Bronchus fibroblast of lung (primary cell): Measurements from ENCODE around the gene ST14. TPM values are rescaled to one million over a fixed set of nuclear protein-coding genes. Genes with fewer than 3 reads are reported as not detected.

Source experiments
- total RNA-seq: library from RNA; depleted of rRNA; stranded (reverse); fragments of >200 nt; gene quantifications from 2 replicates; pipeline ENCODE4 v1.2.3, GENCODE V29; 2015

Gene ST14
- under 0.01 and 0.17 TPM in 2 replicates for total RNA-seq

DNA sequence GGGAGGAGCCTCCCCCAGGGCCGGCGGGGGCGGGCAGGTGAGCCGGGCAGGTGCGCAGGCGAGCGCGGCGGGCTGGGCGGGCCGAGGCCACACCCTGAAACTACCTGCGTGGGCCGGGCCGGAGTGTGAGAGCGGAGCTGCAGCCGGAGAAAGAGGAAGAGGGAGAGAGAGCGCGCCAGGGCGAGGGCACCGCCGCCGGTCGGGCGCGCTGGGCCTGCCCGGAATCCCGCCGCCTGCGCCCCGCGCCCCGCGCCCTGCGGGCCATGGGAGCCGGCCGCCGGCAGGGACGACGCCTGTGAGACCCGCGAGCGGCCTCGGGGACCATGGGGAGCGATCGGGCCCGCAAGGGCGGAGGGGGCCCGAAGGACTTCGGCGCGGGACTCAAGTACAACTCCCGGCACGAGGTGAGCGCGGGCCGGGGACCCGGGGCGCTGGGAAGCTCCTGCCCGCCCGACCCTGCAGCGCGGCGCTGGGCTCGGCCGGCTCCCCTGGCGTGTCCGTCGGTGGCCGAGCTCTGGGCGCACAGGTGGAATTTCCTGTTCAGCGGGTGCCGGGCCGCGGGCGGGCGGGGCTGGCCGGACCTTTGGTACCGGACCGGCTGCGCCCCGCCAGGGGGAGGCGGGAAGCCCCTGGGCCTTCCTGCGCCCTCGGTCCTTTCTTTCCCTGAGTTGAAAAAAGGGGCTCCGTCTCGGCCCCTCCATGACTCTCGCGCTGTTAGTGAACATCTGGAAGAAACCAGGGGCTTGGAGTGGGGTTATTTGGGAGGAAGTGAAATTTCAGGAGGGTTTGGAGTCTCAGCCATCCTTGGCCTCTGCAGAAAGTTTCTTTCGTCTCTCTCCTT, at the start of gene ST14:
Gene ST14, plus strand, starts transcription at position 126 of the 841 bp plus-strand sequence. Its CDS starts 198 bp downstream, at position 324.

Other genes starting within 250 kb of the ST14 start
- gene PRDM10, start 156.9 kb upstream of the ST14 start, total RNA-seq, result 4.6 and 5.9 TPM in 2 replicates
- gene APLP2, start 89.9 kb upstream of the ST14 start, total RNA-seq, result 184 and 210 TPM in 2 replicates
- gene ZBTB44, start 155.1 kb downstream of the ST14 start, total RNA-seq, result 6.7 and 9.1 TPM in 2 replicates